GM21515 (cell line): ENCODE measurements around the gene PRR29.
"Not testable (repeated sequence)": the region's sequence is repeated elsewhere in the genome, so short reads cannot be mapped to it uniquely, and the experiment has no call there.

ENCODE experiments used
- ATAC-seq: cut with Tn5 transposase; IDR thresholded peaks from one replicate; pipeline ENCODE4 v1.9.1; 2021; ENCODE audit not compliant: unreplicated experiment

Gene PRR29

GRCh38 chr17:63996430-63997182 lies 1.5 kb upstream of the PRR29 start:
- ATAC-seq, result no peak

GRCh38 chr17:63997341-63998048 lies 656 bp upstream of the PRR29 start:
- no peak for ATAC-seq

GRCh38 chr17:63998721-63999679 lies 849 bp downstream of the PRR29 start:
- no peak for ATAC-seq

GRCh38 chr17:63999680-64000531 lies 1.8 kb downstream of the PRR29 start:
- ATAC-seq, result no peak

- no peak for ATAC-seq
Observed at GRCh38 chr17:64001091-64001579, 3.0 kb downstream of the PRR29 start.

- ATAC-seq, result no peak
Observed at GRCh38 chr17:64001763-64002529, 3.8 kb downstream of the PRR29 start.

GRCh38 chr17:64002658-64003525 lies 4.7 kb downstream of the PRR29 start:
- ATAC-seq, result no peak

- no peak for ATAC-seq
Observed at GRCh38 chr17:64003526-64004121, 5.5 kb downstream of the PRR29 start.

- no peak for ATAC-seq
Observed at GRCh38 chr17:64004218-64004770, 6.1 kb downstream of the PRR29 start.

- ATAC-seq, result no peak
Observed at GRCh38 chr17:64004903-64005733, 7.0 kb downstream of the PRR29 start.

- ATAC-seq, result no peak
Observed at GRCh38 chr17:64005734-64006167, 7.6 kb downstream of the PRR29 start.

GRCh38 chr17:64006361-64007088 lies 8.4 kb downstream of the PRR29 start:
- no peak for ATAC-seq

GRCh38 chr17:64007089-64007837 lies 9.1 kb downstream of the PRR29 start:
- not testable (repeated sequence) for ATAC-seq

- ATAC-seq, result no peak
Observed at GRCh38 chr17:64007838-64008282, 9.7 kb downstream of the PRR29 start.

GRCh38 chr17:64008346-64008745 lies 10.2 kb downstream of the PRR29 start:
- ATAC-seq, result no peak
